Neural cell (in vitro differentiated cells): ENCODE results near the gene DACH1.

ENCODE experiments used
- CTCF ChIP-seq: fragments of 450-650 bp; IDR thresholded peaks from 2 replicates; pipeline ENCODE4 v1.5.1; 2014; ENCODE audit warnings: antibody characterized with exemption, mild to moderate bottlenecking, moderate library complexity; ENCODE audit not compliant: poor library complexity, severe bottlenecking
- EP300 ChIP-seq: fragments of 450-650 bp; conservative IDR thresholded peaks from 2 replicates; pipeline ENCODE4 v1.6.1; 2014; ENCODE audit warnings: antibody characterized with exemption, mild to moderate bottlenecking, moderate library complexity; ENCODE audit not compliant: poor library complexity, severe bottlenecking
- EZH2 ChIP-seq: fragments of 200-600, 300-800 bp; shearing (Covaris generic), sonication (generic); IDR thresholded peaks from 2 replicates; pipeline ENCODE4 v1.6.1; 2014; ENCODE audit warnings: antibody characterized with exemption, low read length, borderline replicate concordance, mild to moderate bottlenecking; ENCODE audit not compliant: insufficient read depth, poor library complexity, severe bottlenecking
- MXI1 ChIP-seq: fragments of 450-650 bp; conservative IDR thresholded peaks from 2 replicates; pipeline ENCODE4 v1.6.1; 2014; ENCODE audit warnings: antibody characterized with exemption, mild to moderate bottlenecking; ENCODE audit not compliant: poor library complexity, severe bottlenecking
- POLR2AphosphoS5 ChIP-seq: IDR thresholded peaks from 2 replicates; pipeline ENCODE4 v1.6.1; 2012
- RAD21 ChIP-seq: fragments of 450-650 bp; conservative IDR thresholded peaks from 2 replicates; pipeline ENCODE4 v1.6.1; 2014; ENCODE audit warnings: antibody characterized with exemption, mild to moderate bottlenecking, moderate library complexity
- TAF1 ChIP-seq: IDR thresholded peaks from 2 replicates; pipeline ENCODE4 v1.6.1; 2012; ENCODE audit warnings: low read depth

- no peak for TF ChIP-seq EZH2
- TF ChIP-seq CTCF, result no peak
- TF ChIP-seq RAD21, result no peak
- TF ChIP-seq MXI1, result no peak
- TF ChIP-seq EP300, result no peak
- TF ChIP-seq TAF1, result no peak
- no peak for TF ChIP-seq POLR2AphosphoS5
Measured at GRCh38 chr13:71492346-71492871, 374.6 kb downstream of the DACH1 start.
